Glutamatergic neuron (in vitro differentiated cells): ENCODE measurements around the gene IL6R. TPM values are rescaled to one million over a fixed set of nuclear protein-coding genes. Genes with fewer than 3 reads are reported as not detected.
"Not testable (repeated sequence)": the region's sequence is repeated elsewhere in the genome, so short reads cannot be mapped to it uniquely, and the experiment has no call there.

Experiments used
- DNase-seq: peaks from one replicate; pipeline ENCODE4 v3.0.0; 2022
- H3K27ac Mint-ChIP-seq: one replicate; pipeline ENCODE4 v1.8.0; 2020; ENCODE audit warnings: mild to moderate bottlenecking, mixed read lengths, inconsistent platforms; ENCODE audit not compliant: unreplicated experiment
- H3K27me3 Mint-ChIP-seq: one replicate; pipeline ENCODE4 v1.8.0; 2020; ENCODE audit warnings: mild to moderate bottlenecking, moderate library complexity, mixed read lengths, inconsistent platforms; ENCODE audit not compliant: unreplicated experiment
- H3K36me3 Mint-ChIP-seq: one replicate; pipeline ENCODE4 v1.8.0; 2020; ENCODE audit warnings: mild to moderate bottlenecking, mixed read lengths, inconsistent platforms; ENCODE audit not compliant: unreplicated experiment
- H3K4me1 Mint-ChIP-seq: one replicate; pipeline ENCODE4 v1.8.0; 2020; ENCODE audit warnings: mild to moderate bottlenecking, low read depth, mixed read lengths, inconsistent platforms; ENCODE audit not compliant: unreplicated experiment
- H3K4me3 Mint-ChIP-seq: one replicate; pipeline ENCODE4 v1.8.0; 2020; ENCODE audit warnings: mild to moderate bottlenecking, mixed read lengths, inconsistent platforms; ENCODE audit not compliant: unreplicated experiment
- H3K9me3 Mint-ChIP-seq: one replicate; pipeline ENCODE4 v1.8.0; 2020; ENCODE audit warnings: mild to moderate bottlenecking, moderate library complexity, mixed read lengths, inconsistent platforms; ENCODE audit not compliant: unreplicated experiment
- CTCF ChIP-seq: fragments of 200-600 bp; sonication (generic); IDR thresholded peaks from one replicate; pipeline ENCODE4 v1.5.0; 2021; ENCODE audit not compliant: partially characterized antibody, unreplicated experiment
- total RNA-seq: library from RNA; stranded (reverse); fragmentation: NEBNext Ultra II Directional; extraction: Animal tissue kit (Norgen Biotek cat#: 25700); gene quantifications from one replicate; pipeline ENCODE4 v1.2.1, GENCODE V29; 2021; ENCODE audit not compliant: unreplicated experiment

Gene IL6R
- total RNA-seq, 1 donor from 2014 or later = 1.6 TPM

GRCh38 chr1:154418062-154418921, 13.1 kb downstream of the IL6R start:
- Mint-ChIP-seq H3K9me3 (peaks cover 7% of the 10 kb centered on the region), H3K4me3 (no peak overlapping the region), H3K36me3 (no peaks in the 10 kb centered on the region), H3K27ac (no peak overlapping the region), H3K4me1 (peaks cover 4% of the 10 kb centered on the region), H3K27me3 (peaks cover 7% of the 10 kb centered on the region)
- DNase-seq = no peak
- TF ChIP-seq CTCF = no peak

- Mint-ChIP-seq H3K4me1 (peaks cover 4% of the 10 kb centered on the region), H3K9me3 (peaks cover 4% of the 10 kb centered on the region), H3K36me3 (no peaks in the 10 kb centered on the region), H3K27ac (no peak overlapping the region), H3K27me3 (peaks cover 7% of the 10 kb centered on the region), H3K4me3 (no peak overlapping the region)
- no peak for DNase-seq
- TF ChIP-seq CTCF = no peak
Observed at GRCh38 chr1:154418923-154419619, 13.9 kb downstream of the IL6R start.

DNA sequence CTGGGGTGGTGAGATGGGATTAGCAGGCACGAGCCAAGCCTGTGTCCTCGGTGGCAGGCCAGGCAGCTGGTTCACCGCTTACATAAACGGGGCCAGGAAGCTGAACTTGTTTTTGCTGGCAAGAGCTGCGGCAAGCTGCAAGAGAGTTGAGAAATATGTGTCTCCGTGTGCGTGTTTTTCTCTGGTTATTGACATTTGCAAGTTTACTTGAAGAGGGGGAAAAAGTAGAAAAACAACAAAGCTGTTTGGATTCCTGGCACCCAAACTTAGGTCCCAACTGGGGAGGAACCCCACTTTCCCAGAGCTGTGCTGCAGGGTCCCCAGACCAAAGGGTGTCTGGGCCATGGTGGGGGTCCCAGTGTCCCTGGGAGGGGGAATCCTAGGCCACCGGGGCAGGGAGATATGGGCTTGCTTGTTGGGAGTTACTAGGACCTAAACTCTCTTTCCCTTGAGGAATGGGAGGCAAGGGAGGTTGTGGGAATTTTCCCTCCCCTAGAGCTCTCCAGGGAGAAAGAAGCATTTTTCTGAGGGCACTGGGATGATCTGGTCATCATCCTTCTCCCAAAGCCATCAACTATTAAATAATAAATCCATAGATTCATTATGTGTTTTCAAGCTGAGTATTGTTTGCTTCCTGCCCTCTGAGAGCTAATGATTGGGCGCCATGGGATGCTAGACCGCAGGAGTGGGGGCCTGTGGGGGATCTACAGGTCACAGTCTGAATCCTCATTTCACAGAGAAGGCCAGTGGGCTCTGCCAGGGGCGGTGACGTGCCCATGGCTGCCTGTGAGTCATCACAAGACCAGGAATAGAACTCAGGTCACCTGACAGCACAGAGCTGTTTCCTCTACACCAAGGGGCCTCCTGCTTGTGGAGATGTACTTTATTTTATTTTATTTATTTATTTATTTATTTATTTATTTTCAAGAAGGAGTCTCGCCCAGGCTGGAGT, 14.8 kb downstream of the IL6R start:
- DNase-seq = no peak
- Mint-ChIP-seq H3K27me3 (peaks cover 5% of the 10 kb centered on the region), H3K36me3 (no peaks in the 10 kb centered on the region), H3K4me3 (no peak overlapping the region), H3K9me3 (peaks cover 4% of the 10 kb centered on the region), H3K4me1 (peaks cover 4% of the 10 kb centered on the region), H3K27ac (no peak overlapping the region)
- no peak for TF ChIP-seq CTCF

- no peak overlapping the region for H3K27ac Mint-ChIP-seq
- DNase-seq = no peak
- peaks cover 5% of the 10 kb centered on the region for H3K27me3 Mint-ChIP-seq
Observed at GRCh38 chr1:154420961-154421924, 16.1 kb downstream of the IL6R start.

DNA sequence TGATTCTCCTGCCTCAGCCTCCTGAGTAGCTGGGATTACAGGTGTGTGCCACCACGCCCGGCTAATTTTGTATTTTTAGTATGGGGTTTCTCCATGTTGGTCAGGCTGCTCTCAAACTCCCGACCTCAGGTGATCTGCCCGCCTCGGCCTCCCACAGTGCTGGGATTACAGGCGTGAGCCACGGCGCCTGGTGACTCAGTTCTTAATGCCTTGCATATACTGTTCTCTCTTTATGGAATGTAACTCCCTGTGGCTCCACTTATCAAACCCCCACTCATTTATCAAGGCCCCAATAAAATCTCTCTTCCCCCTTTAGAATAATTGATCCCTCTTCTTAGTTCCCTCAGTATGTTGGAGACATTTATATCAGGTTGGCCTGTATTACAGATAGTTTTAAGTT, 16.9 kb downstream of the IL6R start:
- H3K4me1 Mint-ChIP-seq, H3K36me3 Mint-ChIP-seq, DNase-seq, H3K27ac Mint-ChIP-seq, H3K9me3 Mint-ChIP-seq, H3K27me3 Mint-ChIP-seq, H3K4me3 Mint-ChIP-seq: not testable (repeated sequence)

More at GRCh38 chr1:154420961-154421924, 16.1 kb downstream of the IL6R start:
- peaks cover 4% of the 10 kb centered on the region for H3K9me3 Mint-ChIP-seq
- peaks cover 4% of the 10 kb centered on the region for H3K4me1 Mint-ChIP-seq
- no peak for TF ChIP-seq CTCF
- H3K36me3 Mint-ChIP-seq = no peaks in the 10 kb centered on the region
- no peak overlapping the region for H3K4me3 Mint-ChIP-seq
